H9 (cell line): Measurements from ENCODE around the gene LEO1. TPM values are rescaled to one million over a fixed set of nuclear protein-coding genes. Genes with fewer than 3 reads are reported as not detected.

ENCODE experiments used
- DNase-seq: peaks from one replicate; pipeline ENCODE4 v3.0.0-alpha.2; 2017
- H2AFZ ChIP-seq: one replicate; pipeline ENCODE4 v1.6.1; 2013; ENCODE audit warnings: mild to moderate bottlenecking, low read length, control low read depth, moderate library complexity
- H2AK5ac ChIP-seq: 2 replicates; pipeline ENCODE4 v1.6.1; 2013; ENCODE audit warnings: low read length, control low read depth, mixed read lengths; ENCODE audit not compliant: insufficient read length
- H2BK120ac ChIP-seq: one replicate; pipeline ENCODE4 v1.6.1; 2013; ENCODE audit warnings: low read depth, mild to moderate bottlenecking, low read length, control low read depth, inconsistent platforms; ENCODE audit not compliant: poor library complexity, severe bottlenecking
- H2BK12ac ChIP-seq: 2 replicates; pipeline ENCODE4 v1.6.1; 2013; ENCODE audit warnings: low read length, control low read depth, mixed read lengths, low read depth; ENCODE audit not compliant: insufficient read length
- H2BK15ac ChIP-seq: 2 replicates; pipeline ENCODE4 v1.6.1; 2013; ENCODE audit warnings: low read depth, low read length, control low read depth
- H2BK20ac ChIP-seq: one replicate; pipeline ENCODE4 v1.6.1; 2013; ENCODE audit warnings: low read depth, mild to moderate bottlenecking, low read length, control low read depth, inconsistent platforms; ENCODE audit not compliant: poor library complexity, severe bottlenecking
- H2BK5ac ChIP-seq: 2 replicates; pipeline ENCODE4 v1.6.1; 2013; ENCODE audit warnings: low read length, control low read depth, mixed read lengths; ENCODE audit not compliant: insufficient read length
- H3K14ac ChIP-seq: 2 replicates; pipeline ENCODE4 v1.6.1; 2013; ENCODE audit warnings: low read length, control low read depth; ENCODE audit not compliant: insufficient read depth
- H3K18ac ChIP-seq: 2 replicates; pipeline ENCODE4 v1.6.1; 2013; ENCODE audit warnings: low read depth, mild to moderate bottlenecking, mixed read lengths, low read length, control low read depth; ENCODE audit not compliant: insufficient read length
- H3K23ac ChIP-seq: 2 replicates; pipeline ENCODE4 v1.6.1; 2013; ENCODE audit warnings: low read length, control low read depth, mixed read lengths, low read depth; ENCODE audit not compliant: insufficient read length
- H3K23me2 ChIP-seq: 2 replicates; pipeline ENCODE4 v1.6.1; 2013; ENCODE audit warnings: low read depth, mild to moderate bottlenecking, mixed read lengths, low read length, control low read depth; ENCODE audit not compliant: insufficient read length, poor library complexity, severe bottlenecking
- H3K27ac ChIP-seq: 2 replicates; pipeline ENCODE4 v1.5.1; 2013; ENCODE audit warnings: low read length, control low read depth, mixed read lengths, low read depth; ENCODE audit not compliant: insufficient read length
- H3K27me3 ChIP-seq: 2 replicates; pipeline ENCODE4 v1.6.1; 2013; ENCODE audit warnings: low read length, control low read depth, inconsistent platforms; ENCODE audit not compliant: insufficient read depth
- H3K4ac ChIP-seq: 2 replicates; pipeline ENCODE4 v1.6.1; 2013; ENCODE audit warnings: low read depth, mild to moderate bottlenecking, control low read depth, inconsistent platforms, low read length, moderate library complexity
- H3K4me1 ChIP-seq: 2 replicates; pipeline ENCODE4 v1.6.1; 2013; ENCODE audit warnings: low read length, control low read depth, inconsistent platforms; ENCODE audit not compliant: insufficient read depth
- H3K4me2 ChIP-seq: 2 replicates; pipeline ENCODE4 v1.6.1; 2013; ENCODE audit warnings: low read length, control low read depth, mixed read lengths; ENCODE audit not compliant: insufficient read length, insufficient read depth
- H3K56ac ChIP-seq: 2 replicates; pipeline ENCODE4 v1.6.1; 2013; ENCODE audit warnings: low read depth, mild to moderate bottlenecking, mixed read lengths, low read length, control low read depth; ENCODE audit not compliant: insufficient read length
- H3K79me1 ChIP-seq: 2 replicates; pipeline ENCODE4 v1.6.1; 2013; ENCODE audit warnings: low read depth, mild to moderate bottlenecking, moderate library complexity, low read length, control low read depth, inconsistent platforms; ENCODE audit not compliant: insufficient read depth, poor library complexity, severe bottlenecking
- H3K79me2 ChIP-seq: 2 replicates; pipeline ENCODE4 v1.6.1; 2013; ENCODE audit warnings: low read length, control low read depth, inconsistent platforms; ENCODE audit not compliant: insufficient read depth
- H3K9ac ChIP-seq: 2 replicates; pipeline ENCODE4 v1.6.1; 2013; ENCODE audit warnings: low read length, control low read depth, mixed read lengths; ENCODE audit not compliant: insufficient read length; ENCODE audit errors: extremely low read depth
- H3K9me3 ChIP-seq: one replicate; pipeline ENCODE4 v1.6.1; 2013; ENCODE audit warnings: low read depth, low read length, inconsistent platforms; ENCODE audit not compliant: control insufficient read depth
- H3T11ph ChIP-seq: one replicate; pipeline ENCODE4 v1.6.1; 2013; ENCODE audit warnings: mild to moderate bottlenecking, low read length, control low read depth, inconsistent platforms
- H4K20me1 ChIP-seq: one replicate; pipeline ENCODE4 v1.6.1; 2013; ENCODE audit not compliant: control insufficient read depth, insufficient read length, insufficient read depth
- H4K5ac ChIP-seq: 2 replicates; pipeline ENCODE4 v1.6.1; 2013; ENCODE audit warnings: low read depth, mild to moderate bottlenecking, mixed read lengths, low read length, control low read depth; ENCODE audit not compliant: insufficient read length
- H4K8ac ChIP-seq: replicated peaks from 2 replicates; pipeline ENCODE4 v1.6.1; 2013; ENCODE audit warnings: low read length, control low read depth, mixed read lengths, low read depth; ENCODE audit not compliant: insufficient read length
- H4K91ac ChIP-seq: 2 replicates; pipeline ENCODE4 v1.6.1; 2013; ENCODE audit warnings: low read depth, mild to moderate bottlenecking, moderate library complexity, mixed read lengths, low read length, control low read depth; ENCODE audit not compliant: insufficient read length
- H3K27ac Mint-ChIP-seq, 3 experiments: 2 replicates in 2 of 3; 3 replicates in 1 of 3; pipeline ENCODE4 v1.8.0; 2020 to 2021; ENCODE audit warnings: mixed read lengths in 3 of 3, mild to moderate bottlenecking in 1 of 3, moderate library complexity in 1 of 3
- H3K27me3 Mint-ChIP-seq: 2 replicates; pipeline ENCODE4 v1.8.0; 2021; ENCODE audit warnings: low read depth, mild to moderate bottlenecking, moderate library complexity, mixed read lengths
- H3K36me3 Mint-ChIP-seq, 3 experiments: 2 replicates in 2 of 3; 3 replicates in 1 of 3; pipeline ENCODE4 v1.8.0; 2020 to 2021; ENCODE audit warnings: low read depth in 3 of 3, mixed read lengths in 3 of 3; ENCODE audit not compliant: insufficient read depth in 1 of 3
- H3K4me1 Mint-ChIP-seq, 2 experiments: 2 replicates each; pipeline ENCODE4 v1.8.0; 2020; ENCODE audit warnings: mixed read lengths in 2 of 2
- H3K4me3 Mint-ChIP-seq, 2 experiments: 2 replicates in 1 of 2; 3 replicates in 1 of 2; pipeline ENCODE4 v1.8.0; 2020 to 2021; ENCODE audit warnings: mild to moderate bottlenecking in 2 of 2, mixed read lengths in 2 of 2, moderate library complexity in 1 of 2
- H3K9me3 Mint-ChIP-seq, 2 experiments: 2 replicates in 1 of 2; 3 replicates in 1 of 2; pipeline ENCODE4 v1.8.0; 2020; ENCODE audit warnings: mild to moderate bottlenecking in 2 of 2, mixed read lengths in 2 of 2, moderate library complexity in 1 of 2
- CTCF ChIP-seq: fragments of 200-600 bp; sonication (generic); conservative IDR thresholded peaks from 3 replicates; pipeline ENCODE4 v1.8.0; 2021; ENCODE audit warnings: antibody characterized with exemption, mild to moderate bottlenecking
- WGBS: extraction: QIAGEN DNeasy Blood & Tissue Kit; methylation state at CpG from one replicate; pipeline ENCODE4 v1.1.7; 2013; ENCODE audit warnings: missing lambda C conversion rate, low lambda C conversion rate, mixed read lengths; ENCODE audit not compliant: insufficient read length; ENCODE audit errors: extremely low coverage; 5-methylcytosine and 5-hydroxymethylcytosine counted together
- total RNA-seq: library from RNA; stranded (reverse); gene quantifications from 2 replicates; pipeline ENCODE4 v1.2.1, GENCODE V29; 2021

LEO1 gene
- total RNA-seq, 1 experiment from 2014 or later, result 30.3 TPM

DNA sequence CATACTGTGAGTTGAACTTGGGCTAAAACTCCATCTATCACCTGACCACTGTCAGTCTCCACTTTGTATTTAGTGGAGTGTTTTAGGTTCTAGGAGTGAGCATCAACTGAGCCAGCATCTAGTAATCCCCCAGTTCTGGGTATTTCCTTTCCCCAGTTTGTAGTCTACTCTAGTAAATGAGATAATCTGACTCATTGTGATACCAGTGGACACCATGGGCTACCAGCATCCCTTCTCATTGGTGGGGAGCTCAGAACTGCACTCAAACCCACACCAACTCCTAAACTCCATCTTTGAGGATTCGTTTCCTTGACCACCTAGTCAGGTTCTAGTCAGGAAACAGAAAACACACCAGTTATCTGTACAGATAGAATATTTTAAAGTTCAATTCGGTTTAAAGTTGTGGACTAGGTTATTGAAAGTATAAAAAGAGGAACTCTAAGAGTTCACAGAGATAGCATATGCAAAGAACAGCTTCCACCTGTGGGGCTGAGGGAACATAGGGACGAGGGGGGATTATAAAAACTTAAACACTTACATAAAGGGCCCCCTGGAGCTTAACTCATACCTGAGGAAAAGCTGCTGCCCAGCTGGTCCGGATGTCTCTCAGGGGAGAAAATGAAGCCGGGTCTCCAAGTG lies 36.0 kb downstream of the LEO1 start:
- Histone ChIP-seq H2BK20ac (no peak overlapping the region), H3K9me3 (no peaks in the 10 kb centered on the region), H2AK5ac (no peak overlapping the region), H3K18ac (no peak overlapping the region), H4K8ac (no peak overlapping the region), H3K4ac (no peak overlapping the region), H3K14ac (no peak overlapping the region), H4K5ac (no peak overlapping the region), H2BK5ac (no peak overlapping the region), H2BK15ac (no peak overlapping the region), H3K4me2 (no peak overlapping the region), H4K20me1 (no peaks in the 10 kb centered on the region), H3K9ac (no peak overlapping the region), H3K27ac (no peak overlapping the region), H3K23ac (no peak overlapping the region), H3T11ph (no peak overlapping the region), H3K79me1 (no peaks in the 10 kb centered on the region), H3K56ac (no peak overlapping the region), H2BK12ac (no peak overlapping the region), H3K27me3 (no peaks in the 10 kb centered on the region), H3K4me1 (peaks cover 3% of the 10 kb centered on the region; the same call in 1 of the 2 replicates), H4K91ac (no peak overlapping the region), H3K23me2 (no peaks in the 10 kb centered on the region), H2AFZ (no peak overlapping the region), H2BK120ac (no peak overlapping the region), H3K79me2 (no peaks in the 10 kb centered on the region)
- H3K36me3 Mint-ChIP-seq, result peaks cover 8 to 32% (median 14%) of the 10 kb centered on the region in 3 experiments; a peak in 6 of 7 replicates
- WGBS, result no CpG with 5 or more reads among the region's 5 CpGs
- peak overlapping the region in 2 of 3 experiments; percentile 14 to 68; a peak in 2 of 7 replicates for H3K27ac Mint-ChIP-seq
- no peak for DNase-seq
- no peaks in the 10 kb centered on the region for H3K27me3 Mint-ChIP-seq
- peaks cover 8 to 10% of the 10 kb centered on the region in 2 experiments for H3K4me1 Mint-ChIP-seq
- peak overlapping the region; percentile 53 to 69 for H3K4me3 Mint-ChIP-seq
- H3K9me3 Mint-ChIP-seq, result no peaks in the 10 kb centered on the region
- no peak for TF ChIP-seq CTCF
